HEK293 (cell line): ENCODE results near the gene RAMP3.

Experiments used
- CTCF ChIA-PET: fragments of 350-600 bp; formaldehyde crosslinking; extraction: SDS; loops from one replicate; lab custom pipeline; 2021; ENCODE audit warnings: antibody characterized with exemption; lab: Yijun Ruan, JAX
- POLR2A ChIA-PET: fragments of 300-600 bp; formaldehyde crosslinking; extraction: SDS; loops from one replicate; lab custom pipeline; 2020; ENCODE audit warnings: antibody characterized with exemption, inconsistent platforms; lab: Yijun Ruan, JAX
- H3K27ac ChIP-seq: fragments of 200-500 bp; sonication (Bioruptor generic); 2 replicates; pipeline ENCODE4 v1.5.1; 2014; ENCODE audit warnings: low read depth, low read length, control low read depth, inconsistent platforms; ENCODE audit errors: extremely low read depth
- H3K36me3 ChIP-seq, 2 experiments: fragments of 200-500 bp in 1 of 2; sonication (Bioruptor generic) in 1 of 2; 1 replicate in 1 of 2; 2 replicates in 1 of 2; pipeline ENCODE4 v1.5.1; 2014 to 2017; ENCODE audit warnings: inconsistent platforms in 2 of 2, low read length in 2 of 2; ENCODE audit not compliant: control insufficient read depth in 2 of 2, insufficient read depth in 1 of 2
- H3K4me1 ChIP-seq: fragments of 200-500 bp; sonication (Bioruptor generic); 2 replicates; pipeline ENCODE4 v1.5.1; 2014; ENCODE audit warnings: mild to moderate bottlenecking, low read length, inconsistent platforms; ENCODE audit not compliant: control insufficient read depth, insufficient read depth
- H3K4me3 ChIP-seq: 2 replicates; pipeline ENCODE4 v1.5.1; 2011; ENCODE audit warnings: low read depth, mild to moderate bottlenecking, control low read depth, low read length, moderate library complexity
- H3K9me3 ChIP-seq: fragments of 200-500 bp; sonication (Bioruptor generic); 2 replicates; pipeline ENCODE4 v1.5.1; 2014; ENCODE audit warnings: low read depth, low read length, inconsistent platforms; ENCODE audit not compliant: control insufficient read depth, insufficient read depth
- KLF10 ChIP-seq: fragments of 450-650 bp; IDR thresholded peaks from 2 replicates; pipeline ENCODE4 v1.5.1; 2018; ENCODE audit warnings: missing biosample characterization, mild to moderate bottlenecking, missing genetic modification characterization
- KLF9 ChIP-seq: fragments of 450-650 bp; formaldehyde crosslinking; IDR thresholded peaks from 2 replicates; pipeline ENCODE4 v1.5.1; 2016; ENCODE audit warnings: missing biosample characterization, missing genetic modification characterization, low read depth
- ZIC2 ChIP-seq: fragments of 450-650 bp; formaldehyde crosslinking; IDR thresholded peaks from 2 replicates; pipeline ENCODE4 v1.5.1; 2016; ENCODE audit warnings: missing biosample characterization, missing genetic modification characterization
- ZNF121 ChIP-seq: fragments of 450-650 bp; formaldehyde crosslinking; IDR thresholded peaks from 2 replicates; pipeline ENCODE4 v1.5.1; 2016; ENCODE audit warnings: missing biosample characterization, missing genetic modification characterization
- ZNF155 ChIP-seq: fragments of 450-650 bp; formaldehyde crosslinking; IDR thresholded peaks from 2 replicates; pipeline ENCODE4 v1.5.1; 2016; ENCODE audit warnings: missing biosample characterization, missing genetic modification characterization
- ZNF169 ChIP-seq: fragments of 450-650 bp; formaldehyde crosslinking; IDR thresholded peaks from 2 replicates; pipeline ENCODE4 v1.5.1; 2016; ENCODE audit warnings: missing biosample characterization, missing genetic modification characterization
- ZNF335 ChIP-seq: fragments of 450-650 bp; formaldehyde crosslinking; conservative IDR thresholded peaks from 2 replicates; pipeline ENCODE4 v1.5.1; 2016; ENCODE audit warnings: missing biosample characterization, missing genetic modification characterization
- ZNF391 ChIP-seq: fragments of 450-650 bp; formaldehyde crosslinking; IDR thresholded peaks from 2 replicates; pipeline ENCODE4 v1.5.1; 2016; ENCODE audit warnings: low read depth, missing biosample characterization, missing genetic modification characterization, borderline replicate concordance
- ZNF473 ChIP-seq: fragments of 450-650 bp; formaldehyde crosslinking; IDR thresholded peaks from 2 replicates; pipeline ENCODE4 v1.5.1; 2017; ENCODE audit warnings: missing biosample characterization, missing genetic modification characterization
- ZNF544 ChIP-seq: fragments of 450-650 bp; formaldehyde crosslinking; IDR thresholded peaks from 2 replicates; pipeline ENCODE4 v1.5.0; 2017; ENCODE audit warnings: missing biosample characterization, missing genetic modification characterization
- ZNF600 ChIP-seq: fragments of 450-650 bp; formaldehyde crosslinking; IDR thresholded peaks from 2 replicates; pipeline ENCODE4 v1.5.1; 2016; ENCODE audit warnings: missing biosample characterization, missing genetic modification characterization
- ZNF654 ChIP-seq: fragments of 450-650 bp; formaldehyde crosslinking; IDR thresholded peaks from 2 replicates; pipeline ENCODE4 v1.5.1; 2016; ENCODE audit warnings: low read depth, missing biosample characterization, missing genetic modification characterization
- ZNF768 ChIP-seq: fragments of 450-650 bp; formaldehyde crosslinking; IDR thresholded peaks from 2 replicates; pipeline ENCODE4 v1.5.1; 2018; ENCODE audit warnings: missing biosample characterization, mild to moderate bottlenecking, missing genetic modification characterization
- TF ChIP-seq, protein P1 (sequence below): fragments of 450-650 bp; formaldehyde crosslinking; IDR thresholded peaks from 2 replicates; pipeline ENCODE4 v1.5.1; 2016; ENCODE audit warnings: missing biosample characterization, missing genetic modification characterization
- TF ChIP-seq, protein P2 (sequence below): fragments of 450-650 bp; formaldehyde crosslinking; IDR thresholded peaks from 2 replicates; pipeline ENCODE4 v1.5.1; 2017; ENCODE audit warnings: missing biosample characterization, missing genetic modification characterization
- TF ChIP-seq, protein P3 (sequence below): fragments of 450-650 bp; formaldehyde crosslinking; IDR thresholded peaks from 2 replicates; pipeline ENCODE4 v1.5.1; 2016; ENCODE audit warnings: missing biosample characterization, missing genetic modification characterization
- TF ChIP-seq, protein P4 (sequence below): fragments of 450-650 bp; formaldehyde crosslinking; IDR thresholded peaks from 2 replicates; pipeline ENCODE4 v1.5.1; 2016; ENCODE audit warnings: missing biosample characterization, missing genetic modification characterization

The RAMP3 gene

DNA sequence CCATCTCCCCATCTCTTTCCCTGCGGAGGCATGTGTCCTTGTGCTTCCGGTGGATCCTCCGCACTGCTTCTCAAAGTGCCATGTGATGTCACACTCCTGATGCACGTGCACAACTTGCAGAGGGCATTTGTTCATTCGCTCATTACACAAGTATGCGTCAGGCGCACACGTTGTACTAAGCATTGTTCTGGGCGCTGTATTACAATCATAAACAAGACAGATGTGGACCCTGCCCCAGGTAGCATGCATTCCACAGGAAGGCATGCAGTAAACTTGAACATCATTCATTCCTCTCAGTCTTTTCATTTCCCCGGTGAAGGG is 9.0 kb upstream of the RAMP3 start:
- TF ChIP-seq ZNF473 (tag by site-specific recombination) (no peak), ZNF335 (tag by site-specific recombination) (no peak), ZNF768 (tag by site-specific recombination) (no peak), ZNF600 (no peak), ZNF391 (tag by site-specific recombination) (no peak), ZNF654 (no peak), ZNF169 (tag by site-specific recombination) (no peak), ZNF155 (tag by site-specific recombination) (no peak), KLF9 (tag by site-specific recombination) (no peak)
- TF ChIP-seq, protein P1, sequence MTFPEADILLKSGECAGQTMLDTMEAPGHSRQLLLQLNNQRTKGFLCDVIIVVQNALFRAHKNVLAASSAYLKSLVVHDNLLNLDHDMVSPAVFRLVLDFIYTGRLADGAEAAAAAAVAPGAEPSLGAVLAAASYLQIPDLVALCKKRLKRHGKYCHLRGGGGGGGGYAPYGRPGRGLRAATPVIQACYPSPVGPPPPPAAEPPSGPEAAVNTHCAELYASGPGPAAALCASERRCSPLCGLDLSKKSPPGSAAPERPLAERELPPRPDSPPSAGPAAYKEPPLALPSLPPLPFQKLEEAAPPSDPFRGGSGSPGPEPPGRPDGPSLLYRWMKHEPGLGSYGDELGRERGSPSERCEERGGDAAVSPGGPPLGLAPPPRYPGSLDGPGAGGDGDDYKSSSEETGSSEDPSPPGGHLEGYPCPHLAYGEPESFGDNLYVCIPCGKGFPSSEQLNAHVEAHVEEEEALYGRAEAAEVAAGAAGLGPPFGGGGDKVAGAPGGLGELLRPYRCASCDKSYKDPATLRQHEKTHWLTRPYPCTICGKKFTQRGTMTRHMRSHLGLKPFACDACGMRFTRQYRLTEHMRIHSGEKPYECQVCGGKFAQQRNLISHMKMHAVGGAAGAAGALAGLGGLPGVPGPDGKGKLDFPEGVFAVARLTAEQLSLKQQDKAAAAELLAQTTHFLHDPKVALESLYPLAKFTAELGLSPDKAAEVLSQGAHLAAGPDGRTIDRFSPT (tag by site-specific recombination) = no peak
- TF ChIP-seq, protein P2, sequence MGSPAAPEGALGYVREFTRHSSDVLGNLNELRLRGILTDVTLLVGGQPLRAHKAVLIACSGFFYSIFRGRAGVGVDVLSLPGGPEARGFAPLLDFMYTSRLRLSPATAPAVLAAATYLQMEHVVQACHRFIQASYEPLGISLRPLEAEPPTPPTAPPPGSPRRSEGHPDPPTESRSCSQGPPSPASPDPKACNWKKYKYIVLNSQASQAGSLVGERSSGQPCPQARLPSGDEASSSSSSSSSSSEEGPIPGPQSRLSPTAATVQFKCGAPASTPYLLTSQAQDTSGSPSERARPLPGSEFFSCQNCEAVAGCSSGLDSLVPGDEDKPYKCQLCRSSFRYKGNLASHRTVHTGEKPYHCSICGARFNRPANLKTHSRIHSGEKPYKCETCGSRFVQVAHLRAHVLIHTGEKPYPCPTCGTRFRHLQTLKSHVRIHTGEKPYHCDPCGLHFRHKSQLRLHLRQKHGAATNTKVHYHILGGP = no peak
- TF ChIP-seq, protein P3, sequence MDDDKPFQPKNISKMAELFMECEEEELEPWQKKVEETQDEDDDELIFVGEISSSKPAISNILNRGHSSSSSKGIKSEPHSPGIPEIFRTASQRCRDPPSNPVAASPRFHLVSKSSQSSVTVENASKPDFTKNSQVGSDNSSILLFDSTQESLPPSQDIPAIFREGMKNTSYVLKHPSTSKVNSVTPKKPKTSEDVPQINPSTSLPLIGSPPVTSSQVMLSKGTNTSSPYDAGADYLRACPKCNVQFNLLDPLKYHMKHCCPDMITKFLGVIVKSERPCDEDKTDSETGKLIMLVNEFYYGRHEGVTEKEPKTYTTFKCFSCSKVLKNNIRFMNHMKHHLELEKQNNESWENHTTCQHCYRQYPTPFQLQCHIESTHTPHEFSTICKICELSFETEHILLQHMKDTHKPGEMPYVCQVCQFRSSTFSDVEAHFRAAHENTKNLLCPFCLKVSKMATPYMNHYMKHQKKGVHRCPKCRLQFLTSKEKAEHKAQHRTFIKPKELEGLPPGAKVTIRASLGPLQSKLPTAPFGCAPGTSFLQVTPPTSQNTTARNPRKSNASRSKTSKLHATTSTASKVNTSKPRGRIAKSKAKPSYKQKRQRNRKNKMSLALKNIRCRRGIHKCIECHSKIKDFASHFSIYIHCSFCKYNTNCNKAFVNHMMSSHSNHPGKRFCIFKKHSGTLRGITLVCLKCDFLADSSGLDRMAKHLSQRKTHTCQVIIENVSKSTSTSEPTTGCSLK (tag by site-specific recombination) = no peak
- TF ChIP-seq, protein P4, sequence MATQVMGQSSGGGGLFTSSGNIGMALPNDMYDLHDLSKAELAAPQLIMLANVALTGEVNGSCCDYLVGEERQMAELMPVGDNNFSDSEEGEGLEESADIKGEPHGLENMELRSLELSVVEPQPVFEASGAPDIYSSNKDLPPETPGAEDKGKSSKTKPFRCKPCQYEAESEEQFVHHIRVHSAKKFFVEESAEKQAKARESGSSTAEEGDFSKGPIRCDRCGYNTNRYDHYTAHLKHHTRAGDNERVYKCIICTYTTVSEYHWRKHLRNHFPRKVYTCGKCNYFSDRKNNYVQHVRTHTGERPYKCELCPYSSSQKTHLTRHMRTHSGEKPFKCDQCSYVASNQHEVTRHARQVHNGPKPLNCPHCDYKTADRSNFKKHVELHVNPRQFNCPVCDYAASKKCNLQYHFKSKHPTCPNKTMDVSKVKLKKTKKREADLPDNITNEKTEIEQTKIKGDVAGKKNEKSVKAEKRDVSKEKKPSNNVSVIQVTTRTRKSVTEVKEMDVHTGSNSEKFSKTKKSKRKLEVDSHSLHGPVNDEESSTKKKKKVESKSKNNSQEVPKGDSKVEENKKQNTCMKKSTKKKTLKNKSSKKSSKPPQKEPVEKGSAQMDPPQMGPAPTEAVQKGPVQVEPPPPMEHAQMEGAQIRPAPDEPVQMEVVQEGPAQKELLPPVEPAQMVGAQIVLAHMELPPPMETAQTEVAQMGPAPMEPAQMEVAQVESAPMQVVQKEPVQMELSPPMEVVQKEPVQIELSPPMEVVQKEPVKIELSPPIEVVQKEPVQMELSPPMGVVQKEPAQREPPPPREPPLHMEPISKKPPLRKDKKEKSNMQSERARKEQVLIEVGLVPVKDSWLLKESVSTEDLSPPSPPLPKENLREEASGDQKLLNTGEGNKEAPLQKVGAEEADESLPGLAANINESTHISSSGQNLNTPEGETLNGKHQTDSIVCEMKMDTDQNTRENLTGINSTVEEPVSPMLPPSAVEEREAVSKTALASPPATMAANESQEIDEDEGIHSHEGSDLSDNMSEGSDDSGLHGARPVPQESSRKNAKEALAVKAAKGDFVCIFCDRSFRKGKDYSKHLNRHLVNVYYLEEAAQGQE (tag by site-specific recombination) = no peak
- ChIA-PET CTCF (interaction anchor here (0.6 to 1.1 kb wide), 3 partner anchors 12 to 192 kb away, joined by 5 to 6 read pairs (median 5); no protein-coding TSS in a partner anchor), POLR2A (no interaction called here)
- Histone ChIP-seq H3K27ac (no peak overlapping the region), H3K9me3 (no peaks in the 10 kb centered on the region), H3K36me3 (no peaks in the 10 kb centered on the region), H3K4me1 (no peaks in the 10 kb centered on the region), H3K4me3 (no peak overlapping the region)

DNA sequence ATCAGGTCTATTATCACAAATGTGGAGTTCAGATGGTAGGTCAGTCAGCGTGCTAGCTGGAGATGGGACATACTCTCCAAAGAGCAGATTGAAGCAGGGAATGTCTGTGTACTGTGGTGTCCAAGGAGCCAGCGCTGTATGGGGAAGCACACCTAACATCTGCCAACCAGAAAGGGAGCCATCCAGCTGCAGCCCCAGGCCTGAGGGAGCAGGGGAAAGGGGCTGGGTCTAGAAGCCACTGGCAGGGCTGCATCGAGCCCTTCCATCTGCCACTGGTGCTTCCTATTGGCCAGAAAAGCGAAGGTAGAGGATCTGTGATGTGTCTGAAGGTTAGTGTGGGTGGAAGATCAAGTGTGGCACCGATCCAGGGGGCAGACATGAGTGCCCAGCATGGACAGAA is 8.0 kb upstream of the RAMP3 start:
- no peaks in the 10 kb centered on the region for H3K9me3 ChIP-seq
- no peaks in the 10 kb centered on the region for H3K4me1 ChIP-seq
- CTCF ChIA-PET = interaction anchor here (1.6 kb wide), 1 partner anchor 13 kb away, joined by 4 read pairs; no protein-coding TSS in a partner anchor
- no peak overlapping the region for H3K4me3 ChIP-seq
- POLR2A ChIA-PET = no interaction called here
- H3K36me3 ChIP-seq = no peaks in the 10 kb centered on the region
- no peak for TF ChIP-seq KLF10 (tag by site-specific recombination)
- TF ChIP-seq ZNF544 (tag by site-specific recombination) = no peak
- TF ChIP-seq ZIC2 (tag by site-specific recombination) = no peak
- TF ChIP-seq ZNF121 (tag by site-specific recombination) = no peak
- no peak overlapping the region for H3K27ac ChIP-seq
